Uterus (tissue), 4 donors: Measurements from ENCODE around the gene LOXL1. TPM values are rescaled to one million over a fixed set of nuclear protein-coding genes. Genes with fewer than 3 reads are reported as not detected.

Source experiments
- DNase-seq, 2 donors: peaks; one replicate each; pipeline ENCODE4 v3.0.0-alpha.2; 2019 to 2020
- H3K27ac ChIP-seq, 2 donors: fragments of 200-600 bp; sonication (generic); 1 replicate in 1 of 2; 2 replicates in 1 of 2; pipeline ENCODE4 v1.5.1; 2016 to 2018
- H3K27me3 ChIP-seq, 2 donors: fragments of 200-600 bp; sonication (generic); one replicate each; pipeline ENCODE4 v1.5.1; 2018 to 2019; ENCODE audit warnings: control low read depth in 1 of 2
- H3K36me3 ChIP-seq, 2 donors: fragments of 200-600 bp; sonication (generic); one replicate each; pipeline ENCODE4 v1.5.1; 2019; ENCODE audit warnings: control low read depth in 1 of 2
- H3K4me1 ChIP-seq, 2 donors: fragments of 200-600 bp; sonication (generic); one replicate each; pipeline ENCODE4 v1.5.1; 2018 to 2019; ENCODE audit warnings: control low read depth in 1 of 2
- H3K4me3 ChIP-seq, 2 donors: fragments of 200-600 bp; sonication (generic); 1 replicate in 1 of 2; 2 replicates in 1 of 2; pipeline ENCODE4 v1.5.1; 2018 to 2019; ENCODE audit warnings: mild to moderate bottlenecking in 1 of 2
- H3K9me3 ChIP-seq, 2 donors: fragments of 200-600 bp; sonication (generic); one replicate each; pipeline ENCODE4 v1.5.1; 2019; ENCODE audit warnings: control low read depth in 1 of 2
- POLR2A ChIP-seq, 2 donors: fragments of 450-650 bp; IDR thresholded peaks; one replicate each; pipeline ENCODE4 v1.6.1; 2016; ENCODE audit warnings: antibody characterized with exemption in 2 of 2, mild to moderate bottlenecking in 1 of 2, moderate library complexity in 1 of 2
- intact Hi-C: fragments of 100-400 bp; cut with DNase I; formaldehyde crosslinking; loops from one replicate; pipeline ENCODE4 v1.15.1; 2023; ENCODE audit warnings: low total_unique reads
- total RNA-seq, 4 donors: library from RNA; depleted of rRNA in 3 of 4; stranded (reverse); fragments of >200 nt in 3 of 4; gene quantifications; one replicate each; pipeline versions ENCODE4 v1.1.0 to v1.2.4, GENCODE V29; 2014 to 2023
- TF ChIP-seq, protein P1 (sequence below), 4 experiments: fragments of 200-600 bp in 2 of 4; fragments of 450-650 bp in 2 of 4; sonication (generic) in 2 of 4; IDR thresholded peaks; one replicate each; pipeline ENCODE4 v1.5.1; 2016 to 2019; ENCODE audit warnings: antibody characterized with exemption in 4 of 4, mild to moderate bottlenecking in 2 of 4, moderate library complexity in 1 of 4
- donor health status: DM: yes; HTN: yes; CAD: no.

The LOXL1 gene
- total RNA-seq, 4 donors from 2014 or later: 19.4 to 68.4 (median 33.1) TPM

DNA sequence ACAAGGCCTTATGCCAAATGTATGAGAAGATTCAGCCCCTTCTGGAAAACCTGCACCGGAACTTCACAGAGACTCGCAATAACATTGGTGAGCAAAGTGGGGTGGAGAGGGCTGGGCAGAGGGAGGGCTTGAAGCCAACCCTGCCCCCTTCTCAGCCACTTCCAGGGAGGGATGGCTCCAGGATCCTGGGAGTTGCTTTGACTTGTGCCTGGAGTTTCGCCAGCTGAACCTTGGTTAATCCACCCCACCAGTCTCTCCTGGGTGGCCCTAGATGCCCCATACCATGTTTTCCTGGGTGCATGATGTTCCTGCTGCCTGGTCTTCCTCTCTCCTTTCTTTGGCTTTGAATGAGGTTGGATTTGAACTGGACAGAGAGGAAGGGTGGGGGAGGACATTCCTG, 42.1 kb upstream of the LOXL1 start:
- TF ChIP-seq, protein P1, sequence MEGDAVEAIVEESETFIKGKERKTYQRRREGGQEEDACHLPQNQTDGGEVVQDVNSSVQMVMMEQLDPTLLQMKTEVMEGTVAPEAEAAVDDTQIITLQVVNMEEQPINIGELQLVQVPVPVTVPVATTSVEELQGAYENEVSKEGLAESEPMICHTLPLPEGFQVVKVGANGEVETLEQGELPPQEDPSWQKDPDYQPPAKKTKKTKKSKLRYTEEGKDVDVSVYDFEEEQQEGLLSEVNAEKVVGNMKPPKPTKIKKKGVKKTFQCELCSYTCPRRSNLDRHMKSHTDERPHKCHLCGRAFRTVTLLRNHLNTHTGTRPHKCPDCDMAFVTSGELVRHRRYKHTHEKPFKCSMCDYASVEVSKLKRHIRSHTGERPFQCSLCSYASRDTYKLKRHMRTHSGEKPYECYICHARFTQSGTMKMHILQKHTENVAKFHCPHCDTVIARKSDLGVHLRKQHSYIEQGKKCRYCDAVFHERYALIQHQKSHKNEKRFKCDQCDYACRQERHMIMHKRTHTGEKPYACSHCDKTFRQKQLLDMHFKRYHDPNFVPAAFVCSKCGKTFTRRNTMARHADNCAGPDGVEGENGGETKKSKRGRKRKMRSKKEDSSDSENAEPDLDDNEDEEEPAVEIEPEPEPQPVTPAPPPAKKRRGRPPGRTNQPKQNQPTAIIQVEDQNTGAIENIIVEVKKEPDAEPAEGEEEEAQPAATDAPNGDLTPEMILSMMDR (IDR thresholded peaks at IDR 0.05): no peak
- TF ChIP-seq POLR2A (IDR thresholded peaks at IDR 0.05): no peak
- Histone ChIP-seq H3K4me1 (no peaks in the 10 kb centered on the region), H3K27me3 (no peaks in the 10 kb centered on the region), H3K4me3 (no peak overlapping the region), H3K27ac (no peak overlapping the region), H3K9me3 (no peaks in the 10 kb centered on the region), H3K36me3 (no peaks in the 10 kb centered on the region)
- DNase-seq: peak in 1 of 2 donors; percentile 2
- intact Hi-C loops: no loop called here

DNA sequence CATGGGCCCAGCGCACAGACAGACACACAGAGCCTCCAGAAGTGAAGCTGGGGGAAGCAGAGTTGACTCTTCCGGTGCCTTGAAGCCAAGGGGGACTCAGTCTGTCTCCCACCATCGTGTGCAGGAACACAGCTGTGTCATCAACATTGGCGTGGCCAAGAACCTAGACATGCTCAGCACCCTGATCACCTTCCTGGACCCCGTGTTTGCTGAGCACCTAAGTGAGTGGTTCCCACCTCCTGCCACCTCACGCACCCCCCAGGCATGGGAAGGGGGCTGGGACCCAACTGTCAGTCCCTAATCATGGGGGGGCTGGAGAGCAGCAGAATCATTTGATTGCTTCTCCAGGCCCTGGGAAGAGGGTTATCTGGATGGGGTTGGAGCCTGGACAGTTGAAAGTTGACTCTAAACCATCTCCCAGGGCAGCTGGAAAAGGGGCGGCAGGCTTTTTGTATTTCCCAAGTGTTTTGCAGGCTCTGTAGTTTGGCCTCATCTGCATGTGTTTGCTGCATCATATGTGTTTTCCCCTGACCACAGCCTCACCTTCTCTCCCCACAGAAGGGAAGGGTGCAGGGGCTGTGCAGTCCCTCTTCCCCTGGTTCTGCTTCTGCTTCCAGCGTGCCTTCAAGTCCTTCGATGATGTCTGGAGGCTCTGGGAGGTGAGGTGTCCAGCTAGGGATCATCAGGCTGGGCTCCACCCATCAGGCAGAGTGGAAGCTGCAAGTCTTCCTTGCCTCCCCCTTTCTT, 40.1 kb upstream of the LOXL1 start:
- Histone ChIP-seq H3K27me3 (no peaks in the 10 kb centered on the region), H3K36me3 (no peaks in the 10 kb centered on the region), H3K9me3 (no peaks in the 10 kb centered on the region), H3K27ac (no peak overlapping the region), H3K4me3 (no peak overlapping the region), H3K4me1 (no peaks in the 10 kb centered on the region)
- intact Hi-C loops: no loop called here
- peak in 1 of 2 donors; percentile 2 for DNase-seq
- TF ChIP-seq POLR2A (IDR thresholded peaks at IDR 0.05): no peak
- TF ChIP-seq, protein P1 (IDR thresholded peaks at IDR 0.05): no peak

DNA sequence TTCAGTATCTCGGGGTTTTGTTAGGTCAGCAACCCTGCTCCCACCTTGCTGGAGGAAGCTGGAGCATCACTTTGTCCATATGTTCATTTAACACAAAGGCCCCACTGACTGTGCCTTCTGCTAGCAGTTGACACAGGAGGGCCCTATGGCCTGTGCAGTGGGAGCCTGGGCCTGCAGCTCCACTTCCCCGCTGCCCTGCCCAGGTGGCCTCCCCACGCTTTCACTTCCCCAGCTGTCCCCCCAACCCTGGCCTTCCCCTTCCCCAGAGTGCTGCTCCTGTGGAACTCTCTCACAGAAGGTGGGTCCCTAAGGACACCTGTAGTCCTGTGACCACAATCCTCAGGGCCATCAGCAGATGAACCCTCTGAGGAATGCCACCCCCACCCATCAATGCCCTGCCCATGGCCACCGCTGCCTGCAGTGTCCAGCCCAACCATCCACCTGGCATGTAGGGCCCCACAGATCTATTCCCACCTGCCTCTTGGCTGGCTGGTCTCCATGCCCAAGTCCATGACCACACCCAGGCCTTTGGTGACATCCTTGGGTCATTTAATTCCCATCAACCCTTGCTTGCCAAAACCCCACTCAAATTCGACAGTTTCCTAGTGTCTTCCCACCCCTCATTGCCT, 39.4 kb upstream of the LOXL1 start:
- intact Hi-C loops: no loop called here

DNA sequence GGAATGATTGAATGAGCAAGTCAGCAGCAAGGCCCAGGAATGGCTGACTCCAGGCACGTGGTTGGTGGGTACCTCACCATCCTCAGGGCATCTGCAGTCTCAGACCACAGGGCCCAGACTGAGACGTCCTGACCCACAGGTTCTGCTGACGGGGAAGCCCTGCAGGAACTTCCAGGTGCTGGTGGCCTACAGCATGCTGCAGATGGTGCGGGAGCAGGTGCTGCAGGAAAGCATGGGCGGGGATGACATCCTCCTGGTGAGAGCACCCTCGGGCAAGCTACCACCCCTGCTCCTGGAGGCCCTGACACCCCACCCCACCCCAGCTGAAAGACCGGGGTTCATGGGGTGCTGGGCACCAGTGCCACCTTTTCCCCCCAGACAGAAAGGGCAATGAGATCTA, 38.8 kb upstream of the LOXL1 start:
- peak in 1 of 2 donors; percentile 10 for DNase-seq
- Histone ChIP-seq H3K4me3 (no peak overlapping the region), H3K9me3 (no peaks in the 10 kb centered on the region), H3K27me3 (no peaks in the 10 kb centered on the region), H3K27ac (no peak overlapping the region), H3K36me3 (no peaks in the 10 kb centered on the region), H3K4me1 (no peaks in the 10 kb centered on the region)
- intact Hi-C loops: no loop called here
- TF ChIP-seq, protein P1 (IDR thresholded peaks at IDR 0.05): no peak
- no peak for TF ChIP-seq POLR2A (IDR thresholded peaks at IDR 0.05)

More for the DNA sequence above, 39.4 kb upstream of the LOXL1 start:
- Histone ChIP-seq H3K4me1 (no peaks in the 10 kb centered on the region), H3K9me3 (no peaks in the 10 kb centered on the region), H3K27ac (no peak overlapping the region), H3K4me3 (no peak overlapping the region), H3K27me3 (no peaks in the 10 kb centered on the region), H3K36me3 (no peaks in the 10 kb centered on the region)
- TF ChIP-seq, protein P1 (IDR thresholded peaks at IDR 0.05): no peak
- TF ChIP-seq POLR2A (IDR thresholded peaks at IDR 0.05): no peak
- peak in 1 of 2 donors; percentile 5 for DNase-seq
